RWPE2 (cell line): Measurements from ENCODE around the gene RINT1.

Experiments
- ATAC-seq: fragments of 200-7000 bp; cut with Tn5 transposase; 3 replicates; pipeline ENCODE4 v1.9.1; 2021; ENCODE audit warnings: low read depth
- DNase-seq: peaks from one replicate; pipeline ENCODE4 v3.0.0-alpha.2; 2020; ENCODE audit warnings: low spot score
- H3K27ac ChIP-seq: fragments of 450-650 bp; 2 replicates; pipeline ENCODE4 v1.5.1; 2017; ENCODE audit warnings: mild to moderate bottlenecking; ENCODE audit not compliant: poor library complexity, severe bottlenecking
- H3K27me3 ChIP-seq: fragments of 250-450 bp; sonication (Bioruptor Pico); 2 replicates; pipeline ENCODE4 v1.5.1; 2021; ENCODE audit warnings: mild to moderate bottlenecking, moderate library complexity; ENCODE audit not compliant: insufficient read depth, poor library complexity, severe bottlenecking
- H3K36me3 ChIP-seq: fragments of 250-450 bp; sonication (Bioruptor Pico); 2 replicates; pipeline ENCODE4 v1.5.1; 2020; ENCODE audit warnings: low read depth, mild to moderate bottlenecking, moderate library complexity
- H3K4me1 ChIP-seq: fragments of 250-450 bp; sonication (Bioruptor Pico); 2 replicates; pipeline ENCODE4 v1.5.1; 2021; ENCODE audit warnings: mild to moderate bottlenecking, moderate library complexity; ENCODE audit not compliant: insufficient read depth, poor library complexity, severe bottlenecking
- H3K4me3 ChIP-seq: fragments of 250-450 bp; sonication (Bioruptor Pico); 2 replicates; pipeline ENCODE4 v1.5.1; 2021; ENCODE audit warnings: mild to moderate bottlenecking, moderate library complexity; ENCODE audit not compliant: severe bottlenecking
- H3K9me3 ChIP-seq: fragments of 250-450 bp; sonication (Bioruptor Pico); 2 replicates; pipeline ENCODE4 v1.5.1; 2021; ENCODE audit warnings: mild to moderate bottlenecking, moderate library complexity; ENCODE audit not compliant: severe bottlenecking
- CTCF ChIP-seq: fragments of 450-650 bp; IDR thresholded peaks from one replicate; pipeline ENCODE4 v1.5.1; 2017; ENCODE audit warnings: mild to moderate bottlenecking, moderate library complexity; ENCODE audit not compliant: poor library complexity, severe bottlenecking

Gene RINT1

GRCh38 chr7:105531792-105532671 is at the start of gene RINT1:
TSS of gene RINT1 (plus strand) at chr7:105532201. CDS start at chr7:105532316, 115 bp downstream.
- H3K4me1 ChIP-seq: peaks cover 5% of the 10 kb centered on the region
- peaks cover 32% of the 10 kb centered on the region for H3K36me3 ChIP-seq
- TF ChIP-seq CTCF: peak; percentile 94
- peak; percentile 100 for ATAC-seq
- DNase-seq: peak; percentile 88
- H3K4me3 ChIP-seq: peak within 1 kb of the TSS; percentile 89
- no peaks in the 10 kb centered on the region for H3K27me3 ChIP-seq
- H3K9me3 ChIP-seq: no peaks in the 10 kb centered on the region
- peak within 1 kb of the TSS; percentile 17 for H3K27ac ChIP-seq

- no peaks in the 10 kb centered on the region for H3K27me3 ChIP-seq
- peak; percentile 77 for TF ChIP-seq CTCF
- H3K4me3 ChIP-seq: no peak overlapping the region
- DNase-seq (no peak), ATAC-seq (peak; percentile 81)
- H3K4me1 ChIP-seq: peaks cover 8% of the 10 kb centered on the region
- peaks cover 46% of the 10 kb centered on the region for H3K36me3 ChIP-seq
- no peaks in the 10 kb centered on the region for H3K9me3 ChIP-seq
- H3K27ac ChIP-seq: peak overlapping the region; percentile 39
These were observed 44.1 kb upstream of the RINT1 start for GRCh38 chr7:105487579-105488571.

GRCh38 chr7:105489409-105489808 is 42.6 kb upstream of the RINT1 start:
- ATAC-seq (no peak), DNase-seq (no peak)
- Histone ChIP-seq H3K4me3 (no peak overlapping the region), H3K27ac (no peak overlapping the region), H3K36me3 (peaks cover 41% of the 10 kb centered on the region), H3K27me3 (no peaks in the 10 kb centered on the region), H3K9me3 (no peaks in the 10 kb centered on the region), H3K4me1 (peaks cover 8% of the 10 kb centered on the region)
- no peak for TF ChIP-seq CTCF

GRCh38 chr7:105493196-105493922 is 38.6 kb upstream of the RINT1 start:
- Histone ChIP-seq H3K27ac (no peak overlapping the region), H3K36me3 (peaks cover 28% of the 10 kb centered on the region), H3K9me3 (no peaks in the 10 kb centered on the region), H3K4me3 (no peak overlapping the region), H3K4me1 (peaks cover 11% of the 10 kb centered on the region), H3K27me3 (no peaks in the 10 kb centered on the region)
- no peak for ATAC-seq
- DNase-seq: no peak
- no peak for TF ChIP-seq CTCF
